Activated B cell treated with CpG ODN at 0.5 μM for 24 hours (primary cell): ENCODE data around the gene PLCG2. TPM values are rescaled to one million over a fixed set of nuclear protein-coding genes. Genes with fewer than 3 reads are reported as not detected.
"Not testable (repeated sequence)": the region's sequence is repeated elsewhere in the genome, so short reads cannot be mapped to it uniquely, and the experiment has no call there.

Experiments used
- ATAC-seq: fragments of 200-7000 bp; cut with Tn5 transposase; one replicate; pipeline ENCODE4 v1.10.0; 2021; ENCODE audit warnings: low read depth, mild to moderate bottlenecking, moderate library complexity
- CTCF ChIA-PET: fragments of 350-600 bp; sonication (Branson Sonifier 250); formaldehyde crosslinking; loops from one replicate; lab custom pipeline; 2021; ENCODE audit warnings: antibody characterized with exemption; lab: Charles Lee
- POLR2A ChIA-PET: fragments of 350-600 bp; sonication (Branson Sonifier 250); formaldehyde crosslinking; loops from one replicate; lab custom pipeline; 2021; ENCODE audit warnings: antibody characterized with exemption; lab: Charles Lee
- DNase-seq: peaks from one replicate; pipeline ENCODE4 v3.0.0; 2022
- H3K27ac Mint-ChIP-seq: one replicate; pipeline ENCODE4 v1.8.0; 2020; ENCODE audit warnings: mixed read lengths
- H3K27me3 Mint-ChIP-seq: one replicate; pipeline ENCODE4 v1.8.0; 2021; ENCODE audit warnings: mixed read lengths
- H3K36me3 Mint-ChIP-seq: one replicate; pipeline ENCODE4 v1.8.0; 2021; ENCODE audit warnings: low read depth, mixed read lengths
- H3K4me1 Mint-ChIP-seq: one replicate; pipeline ENCODE4 v1.8.0; 2021; ENCODE audit warnings: mixed read lengths
- H3K4me3 Mint-ChIP-seq: one replicate; pipeline ENCODE4 v1.8.0; 2020; ENCODE audit warnings: mild to moderate bottlenecking, mixed read lengths
- H3K9me3 Mint-ChIP-seq: one replicate; pipeline ENCODE4 v1.8.0; 2020; ENCODE audit warnings: mixed read lengths
- intact Hi-C: fragments of 100-400 bp; cut with micrococcal nuclease; formaldehyde crosslinking; loops from one replicate; pipeline ENCODE4 v1.15.1; 2024
- total RNA-seq: library from RNA; stranded (reverse); gene quantifications from 2 replicates; pipeline ENCODE4 v1.2.3, GENCODE V29; 2022
- TF ChIP-seq, protein P1 (sequence below): fragments of 200-600 bp; IDR thresholded peaks from one replicate; pipeline ENCODE4 v1.8.0; 2022; ENCODE audit warnings: antibody characterized with exemption, mild to moderate bottlenecking

Gene PLCG2
- total RNA-seq, 1 donor from 2014 or later: 525 TPM

GRCh38 chr16:82005027-82005830 is 226.1 kb downstream of the PLCG2 start:
- Mint-ChIP-seq H3K4me3 (no peak overlapping the region), H3K36me3 (peaks cover 34% of the 10 kb centered on the region), H3K27me3 (no peaks in the 10 kb centered on the region), H3K9me3 (peaks cover 10% of the 10 kb centered on the region), H3K4me1 (peaks cover 1% of the 10 kb centered on the region), H3K27ac (no peak overlapping the region)
- POLR2A ChIA-PET: no interaction called here
- ATAC-seq (no peak), DNase-seq (no peak)
- intact Hi-C loops: no loop called here
- CTCF ChIA-PET: no interaction called here
- TF ChIP-seq, protein P1, sequence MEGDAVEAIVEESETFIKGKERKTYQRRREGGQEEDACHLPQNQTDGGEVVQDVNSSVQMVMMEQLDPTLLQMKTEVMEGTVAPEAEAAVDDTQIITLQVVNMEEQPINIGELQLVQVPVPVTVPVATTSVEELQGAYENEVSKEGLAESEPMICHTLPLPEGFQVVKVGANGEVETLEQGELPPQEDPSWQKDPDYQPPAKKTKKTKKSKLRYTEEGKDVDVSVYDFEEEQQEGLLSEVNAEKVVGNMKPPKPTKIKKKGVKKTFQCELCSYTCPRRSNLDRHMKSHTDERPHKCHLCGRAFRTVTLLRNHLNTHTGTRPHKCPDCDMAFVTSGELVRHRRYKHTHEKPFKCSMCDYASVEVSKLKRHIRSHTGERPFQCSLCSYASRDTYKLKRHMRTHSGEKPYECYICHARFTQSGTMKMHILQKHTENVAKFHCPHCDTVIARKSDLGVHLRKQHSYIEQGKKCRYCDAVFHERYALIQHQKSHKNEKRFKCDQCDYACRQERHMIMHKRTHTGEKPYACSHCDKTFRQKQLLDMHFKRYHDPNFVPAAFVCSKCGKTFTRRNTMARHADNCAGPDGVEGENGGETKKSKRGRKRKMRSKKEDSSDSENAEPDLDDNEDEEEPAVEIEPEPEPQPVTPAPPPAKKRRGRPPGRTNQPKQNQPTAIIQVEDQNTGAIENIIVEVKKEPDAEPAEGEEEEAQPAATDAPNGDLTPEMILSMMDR: no peak

- CTCF ChIA-PET: no interaction called here
- Mint-ChIP-seq H3K4me3 (no peak overlapping the region), H3K9me3 (peaks cover 12% of the 10 kb centered on the region), H3K27me3 (no peaks in the 10 kb centered on the region), H3K4me1 (peaks cover 8% of the 10 kb centered on the region), H3K36me3 (peaks cover 34% of the 10 kb centered on the region), H3K27ac (no peak overlapping the region)
- DNase-seq (no peak), ATAC-seq (no peak)
- intact Hi-C loops: no loop called here
- POLR2A ChIA-PET: no interaction called here
- TF ChIP-seq, protein P1: no peak
Measured at GRCh38 chr16:82006036-82006435, 226.9 kb downstream of the PLCG2 start.

- Mint-ChIP-seq H3K4me1 (peaks cover 13% of the 10 kb centered on the region), H3K27me3 (peaks cover 2% of the 10 kb centered on the region), H3K4me3 (no peak overlapping the region), H3K9me3 (peaks cover 12% of the 10 kb centered on the region), H3K36me3 (peaks cover 36% of the 10 kb centered on the region), H3K27ac (no peak overlapping the region)
- intact Hi-C loops: no loop called here
- TF ChIP-seq, protein P1: no peak
- ChIA-PET CTCF (no interaction called here), POLR2A (no interaction called here)
- ATAC-seq (no peak), DNase-seq (no peak)
Measured at GRCh38 chr16:82007189-82007588, 228.1 kb downstream of the PLCG2 start.

DNA sequence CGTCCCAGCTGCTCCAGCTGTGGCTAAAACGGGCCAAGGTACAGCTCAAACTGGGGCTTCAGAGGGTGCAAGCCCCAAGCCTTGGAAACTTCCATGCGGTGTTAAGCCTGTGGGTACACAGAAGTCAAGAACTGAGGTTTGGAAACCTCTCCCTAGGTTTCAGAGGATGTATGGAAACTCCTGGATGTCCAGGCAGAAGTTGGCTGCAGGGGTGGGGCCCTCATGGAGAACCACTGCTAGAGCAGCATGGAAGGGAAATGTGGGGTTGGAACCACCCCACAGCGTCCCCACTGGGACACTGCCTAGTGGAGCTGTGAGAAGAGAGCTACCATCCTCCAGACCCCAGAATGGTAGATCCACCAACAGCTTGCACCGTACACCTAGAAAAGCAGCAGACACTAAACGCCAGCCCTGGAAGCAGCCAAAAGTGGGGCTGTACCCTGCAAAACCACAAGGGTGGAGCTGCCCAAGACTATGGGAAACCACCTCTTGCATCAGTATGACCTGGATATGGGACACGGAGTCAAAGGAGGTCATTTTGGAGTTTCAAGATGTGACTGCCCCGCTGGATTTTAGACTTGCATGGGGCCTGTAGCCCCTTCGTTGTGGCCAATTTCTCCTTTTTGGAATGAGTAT is 230.0 kb downstream of the PLCG2 start:
- Mint-ChIP-seq H3K27ac (no peak overlapping the region), H3K9me3 (peaks cover 18% of the 10 kb centered on the region), H3K4me1 (peaks cover 13% of the 10 kb centered on the region), H3K27me3 (peaks cover 6% of the 10 kb centered on the region), H3K4me3 (no peak overlapping the region), H3K36me3 (peaks cover 34% of the 10 kb centered on the region)
- intact Hi-C loops: no loop called here
- DNase-seq: no peak
- CTCF ChIA-PET: no interaction called here
- POLR2A ChIA-PET: no interaction called here
- TF ChIP-seq, protein P1: no peak
- ATAC-seq: no peak

GRCh38 chr16:82009789-82010188 is 230.7 kb downstream of the PLCG2 start:
- ATAC-seq, H3K4me3 Mint-ChIP-seq, H3K27ac Mint-ChIP-seq, H3K27me3 Mint-ChIP-seq, DNase-seq, CTCF ChIA-PET, POLR2A ChIA-PET: not testable (repeated sequence)
- Mint-ChIP-seq H3K4me1 (peaks cover 13% of the 10 kb centered on the region), H3K9me3 (peaks cover 19% of the 10 kb centered on the region), H3K36me3 (peaks cover 30% of the 10 kb centered on the region)
- intact Hi-C loops: loop anchor here (10.0 kb wide), 1 partner anchor 55 kb away; no protein-coding TSS in a partner anchor
